GM18499 (cell line): ENCODE data around the gene ME1.
"Not testable (repeated sequence)": the region's sequence is repeated elsewhere in the genome, so short reads cannot be mapped to it uniquely, and the experiment has no call there.

ENCODE experiments used
- ATAC-seq: cut with Tn5 transposase; IDR thresholded peaks from one replicate; pipeline ENCODE4 v1.9.1; 2021; ENCODE audit warnings: moderate number of reproducible peaks; ENCODE audit not compliant: insufficient read depth, unreplicated experiment

The ME1 gene

GRCh38 chr6:83365931-83366330 lies 64.9 kb downstream of the ME1 start:
- ATAC-seq, result no peak

DNA sequence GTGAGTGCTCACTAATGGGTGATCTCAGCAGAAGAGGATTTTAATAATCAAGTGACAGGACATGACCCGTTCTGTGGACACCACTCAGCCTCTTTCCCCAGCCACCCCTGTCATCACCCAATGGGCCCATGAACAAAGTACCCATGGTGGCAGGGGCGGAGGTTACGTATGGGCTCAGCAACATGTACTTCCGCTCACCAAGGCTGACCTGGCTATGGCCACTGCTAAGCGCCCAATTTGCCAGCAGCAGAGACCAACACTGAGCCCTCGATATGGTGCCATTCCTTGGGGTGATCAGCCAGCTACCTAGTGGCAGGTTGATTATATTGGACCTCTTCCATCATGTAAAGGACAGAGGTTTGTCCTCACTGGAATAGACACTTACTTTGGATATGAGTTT lies 68.5 kb downstream of the ME1 start:
- ATAC-seq, result not testable (repeated sequence)

GRCh38 chr6:83359638-83360037 lies 71.2 kb downstream of the ME1 start:
- ATAC-seq, result no peak

- ATAC-seq, result no peak
Observed at GRCh38 chr6:83354747-83355146, 76.1 kb downstream of the ME1 start.

- no peak for ATAC-seq
Observed at GRCh38 chr6:83352424-83353061, 78.3 kb downstream of the ME1 start.

DNA sequence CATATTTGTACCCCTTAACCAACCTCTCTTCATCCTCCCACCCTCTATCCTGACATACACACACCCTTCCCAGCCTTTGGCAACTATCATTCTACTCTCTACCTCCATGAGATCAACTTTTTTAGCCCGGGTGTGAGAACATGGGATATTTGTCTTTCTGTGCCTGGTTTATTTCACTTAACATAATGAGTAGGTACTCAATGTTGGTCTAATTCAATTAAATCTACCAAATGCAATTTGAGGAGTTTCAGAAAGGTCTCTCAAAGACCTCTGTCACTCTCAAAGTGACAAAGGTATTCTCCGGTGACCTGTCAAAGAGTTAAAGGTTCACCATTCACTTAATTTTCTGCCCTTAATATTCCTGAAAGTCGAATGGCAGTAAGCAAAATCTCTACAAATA lies 87.7 kb downstream of the ME1 start:
- no peak for ATAC-seq

GRCh38 chr6:83341765-83342164 lies 89.1 kb downstream of the ME1 start:
- no peak for ATAC-seq

DNA sequence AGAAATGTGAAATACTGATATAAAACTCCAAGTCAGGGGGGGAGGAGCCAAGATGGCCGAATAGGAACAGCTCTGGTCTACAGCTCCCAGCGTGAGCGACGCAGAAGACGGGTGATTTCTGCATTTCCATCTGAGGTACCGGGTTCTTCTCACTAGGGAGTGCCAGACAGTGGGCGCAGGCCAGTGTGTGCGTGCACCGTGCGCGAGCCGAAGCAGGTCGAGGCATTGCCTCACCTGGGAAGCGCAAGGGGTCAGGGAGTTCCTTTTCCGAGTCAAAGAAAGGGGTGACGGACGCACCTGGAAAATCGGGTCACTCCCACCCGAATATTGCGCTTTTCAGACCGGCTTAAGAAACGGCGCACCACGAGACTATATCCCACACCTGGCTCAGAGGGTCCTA lies 96.9 kb downstream of the ME1 start:
- ATAC-seq, result not testable (repeated sequence)

- no peak for ATAC-seq
Observed at GRCh38 chr6:83333500-83333899, 97.4 kb downstream of the ME1 start.

GRCh38 chr6:83314693-83315092 lies 116.2 kb downstream of the ME1 start:
- no peak for ATAC-seq

- ATAC-seq, result no peak
Observed at GRCh38 chr6:83313882-83314281, 117.0 kb downstream of the ME1 start.

DNA sequence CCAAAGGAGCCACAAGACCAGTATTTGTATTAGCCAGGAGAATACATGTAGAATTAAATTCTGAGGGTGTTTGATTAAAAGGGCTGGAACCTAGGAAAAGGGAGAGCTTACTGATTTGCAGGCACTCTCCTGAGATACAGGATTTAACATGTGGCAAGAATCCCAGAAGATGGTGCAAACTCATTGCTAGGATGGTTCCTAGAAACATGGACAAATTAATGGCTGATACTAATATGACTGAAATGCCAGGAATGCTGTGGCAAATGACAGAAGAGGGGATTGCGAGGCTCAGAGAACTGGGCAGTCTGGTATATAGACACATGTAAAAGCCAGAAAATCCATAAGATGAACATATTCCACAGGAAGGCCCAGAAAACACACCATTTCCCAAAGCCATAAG lies 119.6 kb downstream of the ME1 start:
- ATAC-seq, result no peak

- no peak for ATAC-seq
Observed at GRCh38 chr6:83310046-83310445, 120.8 kb downstream of the ME1 start.

DNA sequence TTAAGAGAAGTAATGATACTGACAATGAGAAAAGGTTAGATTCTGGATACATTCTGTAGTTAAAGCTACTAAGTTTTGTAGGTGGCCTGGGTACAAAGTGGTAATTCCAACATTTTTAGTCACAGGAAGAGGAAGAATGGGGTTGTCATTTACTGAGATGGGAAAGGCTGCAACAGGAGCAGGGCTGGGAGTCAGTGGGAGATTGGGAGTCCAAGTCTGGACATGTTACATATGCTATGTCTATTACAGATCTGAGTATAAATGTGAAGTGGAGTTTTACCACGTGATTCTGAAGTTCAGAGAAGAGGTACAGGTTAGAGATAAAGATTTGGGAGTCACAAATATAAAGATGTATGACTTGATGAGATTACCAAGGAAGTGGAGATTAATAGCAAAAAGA lies 121.5 kb downstream of the ME1 start:
- no peak for ATAC-seq

DNA sequence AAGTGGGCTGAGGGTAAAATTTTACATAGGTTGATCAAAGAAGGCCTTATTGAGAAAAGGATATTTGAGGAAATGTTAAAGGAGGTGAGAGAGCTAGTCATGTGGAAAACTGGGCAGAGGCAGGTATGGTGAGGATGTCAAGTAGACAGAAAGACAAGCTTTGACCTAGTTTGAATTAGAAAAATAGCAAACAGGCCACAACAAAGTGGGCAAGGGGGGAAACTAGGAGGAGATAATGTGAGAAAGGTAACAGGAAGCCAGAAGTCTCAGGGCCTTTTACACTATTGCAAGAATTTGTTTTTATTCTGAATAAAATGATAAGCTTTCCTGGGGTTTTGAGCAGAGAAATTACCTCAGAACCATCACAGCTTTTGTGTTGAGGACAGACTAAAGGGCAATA lies 122.0 kb downstream of the ME1 start:
- ATAC-seq, result no peak

DNA sequence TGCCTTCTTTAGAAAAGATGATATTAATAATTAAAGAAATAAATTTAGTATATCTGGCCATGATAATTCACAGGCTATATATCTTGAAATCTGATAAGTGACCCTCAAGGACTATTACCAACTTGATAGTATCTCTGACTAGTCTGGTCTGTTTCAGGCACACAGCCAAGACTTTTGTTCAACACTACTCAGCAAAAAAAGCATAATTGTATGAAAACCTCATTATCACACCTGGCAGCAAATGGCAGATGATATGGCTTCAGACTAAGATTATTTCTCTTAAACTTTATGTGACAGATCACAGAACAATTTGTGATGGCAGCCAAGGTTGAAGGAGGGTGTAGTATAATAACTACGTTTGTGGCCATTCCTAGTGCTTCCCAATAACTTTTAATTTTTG lies 123.0 kb downstream of the ME1 start:
- no peak for ATAC-seq

DNA sequence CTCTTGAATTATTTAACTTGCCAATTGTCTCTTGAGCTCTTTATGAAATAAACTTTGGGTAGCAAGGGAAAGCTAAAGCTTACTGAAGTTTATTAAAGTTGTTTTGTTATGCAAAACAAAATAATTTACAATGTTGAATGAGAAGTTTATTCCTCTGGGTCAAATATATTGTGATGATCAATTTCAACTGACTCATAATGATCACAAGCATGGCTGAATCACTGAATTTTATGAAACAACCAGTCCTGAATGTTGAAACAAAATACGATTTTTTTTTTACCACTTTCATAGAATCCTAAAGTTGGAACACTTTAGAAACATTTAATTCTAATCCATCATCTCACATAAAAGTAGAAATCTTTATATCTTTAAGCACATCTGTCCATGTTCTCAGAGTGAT lies 127.4 kb downstream of the ME1 start:
- ATAC-seq, result no peak

DNA sequence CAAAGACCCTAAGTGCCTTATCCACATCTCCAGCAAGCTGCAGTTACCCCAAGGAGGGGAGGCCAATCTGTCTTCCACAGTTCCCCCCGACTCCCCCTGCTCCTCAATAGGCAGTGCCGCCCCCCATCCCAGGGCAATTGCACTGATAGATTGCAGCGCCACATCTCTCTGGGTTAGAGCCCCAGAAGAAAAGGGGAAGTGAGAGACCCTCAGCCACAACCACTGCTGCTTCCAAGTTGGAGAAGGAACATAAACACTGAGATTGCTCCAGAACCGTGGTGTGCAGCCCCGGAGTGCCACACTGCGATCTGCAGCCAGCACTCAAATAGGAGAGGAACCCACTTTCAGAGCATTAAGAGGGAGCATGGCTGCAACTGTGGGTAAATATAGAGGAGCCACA lies 136.2 kb downstream of the ME1 start:
- no peak for ATAC-seq

- ATAC-seq, result peak; percentile 94
Observed at GRCh38 chr6:83292900-83293843, 137.7 kb downstream of the ME1 start.

- not testable (repeated sequence) for ATAC-seq
Observed at GRCh38 chr6:83287298-83287697, 143.6 kb downstream of the ME1 start.

DNA sequence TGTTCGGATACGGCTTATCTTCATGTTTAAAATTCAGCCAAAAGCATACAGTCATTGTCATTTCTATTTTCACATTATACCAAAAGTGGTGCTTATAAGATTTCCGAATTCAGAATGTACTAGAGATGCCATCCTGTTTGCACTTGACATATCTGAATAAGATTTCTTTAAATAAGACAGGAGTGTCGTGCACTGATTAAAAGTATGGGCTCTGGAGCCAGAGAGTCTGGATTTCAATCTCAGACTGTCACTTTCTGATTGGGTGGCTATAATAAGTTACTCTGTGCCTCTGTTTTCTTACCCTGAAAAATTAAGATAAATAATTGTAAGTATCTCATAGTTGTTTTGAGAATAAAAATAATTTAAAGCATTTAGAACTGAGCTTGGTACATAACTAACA lies 144.9 kb downstream of the ME1 start:
- ATAC-seq, result no peak

- ATAC-seq, result no peak
Observed at GRCh38 chr6:83273596-83273995, 157.3 kb downstream of the ME1 start.
